ENCODE measurements around the gene HCFC1.

DNA sequence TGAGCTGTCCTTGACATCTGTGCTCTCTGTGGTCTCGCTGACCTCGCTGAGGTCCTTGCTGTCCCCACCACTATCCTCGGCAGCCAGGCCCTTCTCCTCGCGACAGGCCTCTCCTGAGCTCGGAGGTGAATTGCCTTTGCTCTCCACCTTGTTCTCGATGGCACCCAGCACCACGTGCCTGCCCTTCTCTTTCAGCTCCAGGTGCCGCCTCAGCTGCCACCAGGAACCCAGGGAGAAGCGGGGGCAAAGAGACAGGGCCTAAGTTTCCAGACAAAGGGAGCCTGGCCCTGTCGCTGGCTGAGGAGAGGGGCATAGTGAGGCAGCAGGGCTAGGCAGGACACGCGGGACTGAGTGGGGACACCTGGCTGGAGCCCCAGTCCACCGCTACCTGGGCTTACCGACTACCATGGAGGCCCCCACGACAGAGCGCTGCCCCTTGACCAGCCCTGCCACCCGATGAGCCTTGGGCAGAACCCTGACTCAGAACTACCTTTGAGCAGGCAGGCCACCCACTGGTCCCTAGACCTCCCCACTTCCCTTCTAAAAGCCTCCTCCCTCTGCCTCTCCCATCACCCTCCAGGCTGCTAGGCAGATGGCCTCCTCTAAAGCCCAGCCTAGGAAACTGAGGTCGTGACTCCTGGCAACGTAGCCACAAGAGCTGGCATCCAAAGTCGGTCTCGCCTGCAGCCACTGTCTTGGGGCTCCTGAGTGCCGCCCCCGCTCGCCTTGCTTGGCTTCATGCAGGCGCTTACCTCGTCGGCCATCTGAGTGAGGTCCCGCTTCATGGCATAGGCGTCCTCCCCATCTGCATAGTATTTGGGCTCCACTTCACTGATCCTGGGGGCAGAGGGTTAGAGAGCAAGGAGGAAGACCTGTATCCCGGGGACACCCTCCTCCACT, 41.4 kb downstream of the HCFC1 start:
- TF ChIP-seq POLR2A (IDR thresholded peaks at IDR 0.05): no peak
- TF ChIP-seq, protein P1, sequence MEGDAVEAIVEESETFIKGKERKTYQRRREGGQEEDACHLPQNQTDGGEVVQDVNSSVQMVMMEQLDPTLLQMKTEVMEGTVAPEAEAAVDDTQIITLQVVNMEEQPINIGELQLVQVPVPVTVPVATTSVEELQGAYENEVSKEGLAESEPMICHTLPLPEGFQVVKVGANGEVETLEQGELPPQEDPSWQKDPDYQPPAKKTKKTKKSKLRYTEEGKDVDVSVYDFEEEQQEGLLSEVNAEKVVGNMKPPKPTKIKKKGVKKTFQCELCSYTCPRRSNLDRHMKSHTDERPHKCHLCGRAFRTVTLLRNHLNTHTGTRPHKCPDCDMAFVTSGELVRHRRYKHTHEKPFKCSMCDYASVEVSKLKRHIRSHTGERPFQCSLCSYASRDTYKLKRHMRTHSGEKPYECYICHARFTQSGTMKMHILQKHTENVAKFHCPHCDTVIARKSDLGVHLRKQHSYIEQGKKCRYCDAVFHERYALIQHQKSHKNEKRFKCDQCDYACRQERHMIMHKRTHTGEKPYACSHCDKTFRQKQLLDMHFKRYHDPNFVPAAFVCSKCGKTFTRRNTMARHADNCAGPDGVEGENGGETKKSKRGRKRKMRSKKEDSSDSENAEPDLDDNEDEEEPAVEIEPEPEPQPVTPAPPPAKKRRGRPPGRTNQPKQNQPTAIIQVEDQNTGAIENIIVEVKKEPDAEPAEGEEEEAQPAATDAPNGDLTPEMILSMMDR (IDR thresholded peaks at IDR 0.05): no peak

All from right lobe of liver (tissue), 4 donors.